DND-41 (cell line): ENCODE measurements around the gene MROH2A.
A peak's percentile ranks its signal among the peaks of the same experiment; 100 is the strongest.

Experiments used
- ATAC-seq: fragments of 200-7000 bp; cut with Tn5 transposase; 3 replicates; pipeline ENCODE4 v1.9.1; 2021; ENCODE audit warnings: low read depth; ENCODE audit not compliant: insufficient read depth
- DNase-seq: peaks from one replicate; pipeline ENCODE4 v3.0.0-alpha.2; 2020
- H2AFZ ChIP-seq: 2 replicates; pipeline ENCODE4 v1.6.0; 2012; ENCODE audit warnings: low read depth, low read length
- H3K27ac ChIP-seq: 2 replicates; pipeline ENCODE4 v1.5.1; 2012; ENCODE audit warnings: low read length, inconsistent platforms
- H3K27me3 ChIP-seq: fragments of 200-600 bp; sonication (generic); 2 replicates; pipeline ENCODE4 v1.6.0; 2012; ENCODE audit warnings: low read length, mild to moderate bottlenecking, inconsistent platforms; ENCODE audit not compliant: insufficient read depth, poor library complexity
- H3K36me3 ChIP-seq: 2 replicates; pipeline ENCODE4 v1.5.1; 2012; ENCODE audit warnings: low read length, inconsistent platforms; ENCODE audit not compliant: insufficient read depth
- H3K4me1 ChIP-seq: 2 replicates; pipeline ENCODE4 v1.5.1; 2012; ENCODE audit warnings: mild to moderate bottlenecking, low read length; ENCODE audit not compliant: insufficient read depth
- H3K4me2 ChIP-seq: 2 replicates; pipeline ENCODE4 v1.6.0; 2012; ENCODE audit warnings: mild to moderate bottlenecking, moderate library complexity, low read length, inconsistent platforms; ENCODE audit not compliant: insufficient read depth
- H3K4me3 ChIP-seq, 2 experiments: fragments of 200-600 bp in 1 of 2; shearing (Covaris generic) in 1 of 2; 2 replicates each; pipeline ENCODE4 v1.5.1; 2012 to 2016; ENCODE audit warnings: inconsistent platforms in 2 of 2, low read length in 2 of 2, mild to moderate bottlenecking in 2 of 2, low read depth in 1 of 2, moderate library complexity in 1 of 2
- H3K79me2 ChIP-seq: 2 replicates; pipeline ENCODE4 v1.6.0; 2012; ENCODE audit warnings: low read length, inconsistent platforms; ENCODE audit not compliant: insufficient read depth
- H3K9ac ChIP-seq: 2 replicates; pipeline ENCODE4 v1.6.0; 2012; ENCODE audit warnings: low read depth, mild to moderate bottlenecking, inconsistent platforms, low read length, moderate library complexity
- H3K9me3 ChIP-seq: 2 replicates; pipeline ENCODE4 v1.5.1; 2012; ENCODE audit warnings: low read length, moderate library complexity, mild to moderate bottlenecking, inconsistent platforms; ENCODE audit not compliant: insufficient read depth, severe bottlenecking
- H4K20me1 ChIP-seq: 2 replicates; pipeline ENCODE4 v1.6.0; 2012; ENCODE audit warnings: low read length; ENCODE audit not compliant: insufficient read depth
- CTCF ChIP-seq: IDR thresholded peaks from 2 replicates; pipeline ENCODE4 v1.5.1; 2012; ENCODE audit warnings: borderline replicate concordance, low read length, moderate library complexity, mild to moderate bottlenecking; ENCODE audit not compliant: poor library complexity, severe bottlenecking; ENCODE audit errors: extremely low read depth
- EZH2 ChIP-seq: IDR thresholded peaks from 3 replicates; pipeline ENCODE4 v1.6.1; 2012; ENCODE audit warnings: borderline replicate concordance, low read depth, mild to moderate bottlenecking, moderate library complexity, low read length, inconsistent platforms; ENCODE audit not compliant: severe bottlenecking

Gene MROH2A

DNA sequence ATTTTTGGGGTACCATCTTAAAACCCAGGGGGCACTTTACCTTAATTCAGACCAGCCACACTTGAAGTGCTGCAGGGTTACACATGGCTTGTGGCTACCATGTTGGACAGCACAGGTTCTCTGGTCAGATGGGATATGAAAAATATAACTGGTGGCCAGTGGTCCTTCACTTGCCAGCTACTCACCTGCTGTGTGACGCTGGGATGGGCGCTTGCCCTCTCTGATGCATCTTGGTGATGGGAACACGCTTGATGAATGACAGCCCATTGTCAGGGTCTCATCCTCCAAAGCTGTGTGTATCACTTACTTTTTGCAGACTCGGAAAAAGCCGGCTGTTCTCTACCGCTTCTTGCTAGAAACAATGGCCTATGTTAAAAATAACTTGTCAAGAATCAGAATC lies 53.7 kb downstream of the MROH2A start:
- Histone ChIP-seq H3K4me3 (no peak overlapping the region), H3K9me3 (no peaks in the 10 kb centered on the region), H4K20me1 (peaks cover 17% of the 10 kb centered on the region), H3K36me3 (peaks cover 38% of the 10 kb centered on the region), H3K79me2 (peaks cover 9% of the 10 kb centered on the region; the same call in 1 of the 2 replicates), H3K4me2 (no peak overlapping the region), H3K27ac (no peak overlapping the region), H3K27me3 (no peaks in the 10 kb centered on the region), H3K9ac (no peak overlapping the region), H2AFZ (no peak overlapping the region), H3K4me1 (no peaks in the 10 kb centered on the region)
- no peak for DNase-seq
- no peak for ATAC-seq
- TF ChIP-seq CTCF, result no peak
- TF ChIP-seq EZH2, result no peak

- no peak overlapping the region for H3K9ac ChIP-seq
Measured at GRCh38 chr2:233832414-233832813, 54.3 kb downstream of the MROH2A start.

GRCh38 chr2:233832869-233833311 lies 54.8 kb downstream of the MROH2A start:
- H3K36me3 ChIP-seq, result peaks cover 48% of the 10 kb centered on the region
- peaks cover 17% of the 10 kb centered on the region for H3K79me2 ChIP-seq
- H3K9me3 ChIP-seq, result no peaks in the 10 kb centered on the region
- H3K4me1 ChIP-seq, result no peaks in the 10 kb centered on the region
- no peak overlapping the region for H3K4me2 ChIP-seq
- no peaks in the 10 kb centered on the region for H3K27me3 ChIP-seq
- TF ChIP-seq CTCF (peak; percentile 43), EZH2 (no peak)
- H3K9ac ChIP-seq, result no peak overlapping the region
- H3K4me3 ChIP-seq, result no peak overlapping the region
- peaks cover 23% of the 10 kb centered on the region for H4K20me1 ChIP-seq
- H3K27ac ChIP-seq, result no peak overlapping the region
- ATAC-seq, result peak; percentile 41
- no peak overlapping the region for H2AFZ ChIP-seq
- DNase-seq, result no peak

More at GRCh38 chr2:233832414-233832813, 54.3 kb downstream of the MROH2A start:
- DNase-seq (no peak), ATAC-seq (peak; percentile 12; the same call in 2 of the 3 replicates)
- H3K79me2 ChIP-seq, result peaks cover 12% of the 10 kb centered on the region; the same call in 1 of the 2 replicates
- H3K27ac ChIP-seq, result no peak overlapping the region
- no peak overlapping the region for H2AFZ ChIP-seq
- H3K27me3 ChIP-seq, result no peaks in the 10 kb centered on the region
- H3K4me3 ChIP-seq, result no peak overlapping the region
- peaks cover 20% of the 10 kb centered on the region for H4K20me1 ChIP-seq
- peaks cover 43% of the 10 kb centered on the region for H3K36me3 ChIP-seq
- H3K4me2 ChIP-seq, result no peak overlapping the region
- H3K4me1 ChIP-seq, result no peaks in the 10 kb centered on the region
- TF ChIP-seq EZH2 (no peak), CTCF (no peak)
- no peaks in the 10 kb centered on the region for H3K9me3 ChIP-seq
